SU-DHL-6 (cell line): ENCODE results near the gene SULT1C4.

Experiments
- H2AFZ ChIP-seq: fragments of 200-600 bp; sonication (generic); 2 replicates; pipeline ENCODE4 v1.6.1; 2014; ENCODE audit warnings: low read depth, mild to moderate bottlenecking, moderate library complexity, mixed read lengths, antibody characterized with exemption, low read length; ENCODE audit not compliant: severe bottlenecking
- H3F3A ChIP-seq: fragments of 200-600 bp; shearing (Covaris generic); 2 replicates; pipeline ENCODE4 v1.6.0; 2016; ENCODE audit warnings: antibody characterized with exemption, mild to moderate bottlenecking; ENCODE audit not compliant: insufficient read depth
- H3K27ac ChIP-seq: fragments of 200-600 bp; sonication (generic); 2 replicates; pipeline ENCODE4 v1.5.1; 2016; ENCODE audit warnings: low read depth, mild to moderate bottlenecking, low read length, moderate library complexity, mixed read lengths
- H3K27me3 ChIP-seq: fragments of 200-600 bp; sonication (generic), shearing (Covaris generic); 2 replicates; pipeline ENCODE4 v1.6.0; 2014; ENCODE audit warnings: mild to moderate bottlenecking, low read length
- H3K36me3 ChIP-seq: fragments of 200-600 bp; sonication (generic); 2 replicates; pipeline ENCODE4 v1.6.1; 2014; ENCODE audit warnings: mild to moderate bottlenecking, low read length, mixed read lengths
- H3K4me2 ChIP-seq: fragments of 300-600, 200-600 bp; shearing (Covaris generic), sonication (generic); 2 replicates; pipeline ENCODE4 v1.6.0; 2014; ENCODE audit warnings: low read length, low read depth, mild to moderate bottlenecking; ENCODE audit not compliant: poor library complexity, severe bottlenecking
- H3K4me3 ChIP-seq: fragments of 200-600 bp; sonication (generic); 2 replicates; pipeline ENCODE4 v1.5.1; 2014; ENCODE audit warnings: antibody characterized with exemption, low read length, mild to moderate bottlenecking, mixed read lengths; ENCODE audit not compliant: insufficient read depth, poor library complexity, severe bottlenecking
- H3K79me2 ChIP-seq: fragments of 200-600 bp; sonication (generic); 2 replicates; pipeline ENCODE4 v1.6.1; 2014; ENCODE audit warnings: mild to moderate bottlenecking, low read length, moderate library complexity; ENCODE audit not compliant: insufficient read depth
- H3K9ac ChIP-seq: fragments of 200-600 bp; sonication (generic); 2 replicates; pipeline ENCODE4 v1.7.0; 2014; ENCODE audit warnings: mild to moderate bottlenecking, low read length
- H3K9me2 ChIP-seq: fragments of 200-600 bp; sonication (generic); replicated peaks from 2 replicates; pipeline ENCODE4 v1.6.1; 2014; ENCODE audit warnings: low read length; ENCODE audit not compliant: insufficient read depth
- H3K9me3 ChIP-seq: fragments of 200-600 bp; sonication (generic); 2 replicates; pipeline ENCODE4 v1.6.1; 2014; ENCODE audit warnings: low read length, mixed read lengths; ENCODE audit not compliant: insufficient read depth
- H4K20me1 ChIP-seq: fragments of 200-600 bp; sonication (generic); 2 replicates; pipeline ENCODE4 v1.6.1; 2014; ENCODE audit warnings: low read depth, mild to moderate bottlenecking, antibody characterized with exemption, low read length, moderate library complexity, mixed read lengths
- EZH2phosphoT487 ChIP-seq: fragments of 200-600 bp; sonication (generic), shearing (Covaris generic); conservative IDR thresholded peaks from 2 replicates; pipeline ENCODE4 v1.6.1; 2018; ENCODE audit warnings: mild to moderate bottlenecking, antibody characterized with exemption, low read length, moderate library complexity, mixed read lengths
- TF ChIP-seq, protein P1 (sequence below): fragments of 200-600 bp; sonication (generic); IDR thresholded peaks from one replicate; pipeline ENCODE4 v1.5.1; 2017; ENCODE audit warnings: antibody characterized with exemption, mild to moderate bottlenecking, low read length, moderate library complexity; ENCODE audit not compliant: insufficient read depth, poor library complexity, severe bottlenecking

SULT1C4 gene

DNA sequence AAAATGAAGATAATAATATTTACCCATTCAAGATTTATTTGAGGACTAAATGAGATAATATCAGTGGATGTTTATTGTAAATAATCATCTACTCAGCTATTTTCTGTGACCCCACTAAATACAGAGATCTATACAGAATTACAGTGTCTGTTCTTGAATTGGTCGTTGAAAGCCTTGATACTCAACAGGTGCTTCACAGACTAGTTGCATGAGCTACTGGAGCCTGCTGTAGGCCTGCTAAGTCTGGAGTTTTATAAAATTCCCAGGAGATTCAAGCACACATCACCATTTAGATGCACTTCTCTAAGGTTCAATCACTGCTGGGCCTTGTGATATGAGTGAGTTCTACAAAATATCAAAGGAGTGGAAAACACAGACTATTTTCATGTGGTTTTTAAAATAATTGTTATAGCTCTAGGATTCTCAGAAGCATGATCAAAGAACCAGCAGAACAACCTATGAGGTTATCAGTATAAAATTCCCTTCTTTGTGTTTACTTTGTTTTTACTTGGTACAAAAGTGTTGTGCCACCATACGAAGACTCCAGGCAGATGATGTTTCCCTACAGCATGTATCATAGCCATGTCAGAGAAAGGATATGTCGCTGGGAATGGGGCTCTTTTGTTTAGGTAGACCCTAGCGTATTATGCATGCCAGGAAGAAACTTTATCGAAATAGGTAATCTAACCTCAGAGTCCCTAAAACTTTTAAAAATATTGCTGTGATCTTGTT, 7.1 kb downstream of the SULT1C4 start:
- Histone ChIP-seq H3K27me3 (no peaks in the 10 kb centered on the region), H3K9me3 (no peaks in the 10 kb centered on the region), H3F3A (no peaks in the 10 kb centered on the region), H3K27ac (no peak overlapping the region), H3K9me2 (no peaks in the 10 kb centered on the region), H3K79me2 (no peaks in the 10 kb centered on the region), H3K9ac (no peak overlapping the region), H3K4me3 (no peak overlapping the region), H4K20me1 (no peaks in the 10 kb centered on the region), H2AFZ (no peak overlapping the region), H3K36me3 (no peaks in the 10 kb centered on the region), H3K4me2 (no peak overlapping the region)
- TF ChIP-seq, protein P1, sequence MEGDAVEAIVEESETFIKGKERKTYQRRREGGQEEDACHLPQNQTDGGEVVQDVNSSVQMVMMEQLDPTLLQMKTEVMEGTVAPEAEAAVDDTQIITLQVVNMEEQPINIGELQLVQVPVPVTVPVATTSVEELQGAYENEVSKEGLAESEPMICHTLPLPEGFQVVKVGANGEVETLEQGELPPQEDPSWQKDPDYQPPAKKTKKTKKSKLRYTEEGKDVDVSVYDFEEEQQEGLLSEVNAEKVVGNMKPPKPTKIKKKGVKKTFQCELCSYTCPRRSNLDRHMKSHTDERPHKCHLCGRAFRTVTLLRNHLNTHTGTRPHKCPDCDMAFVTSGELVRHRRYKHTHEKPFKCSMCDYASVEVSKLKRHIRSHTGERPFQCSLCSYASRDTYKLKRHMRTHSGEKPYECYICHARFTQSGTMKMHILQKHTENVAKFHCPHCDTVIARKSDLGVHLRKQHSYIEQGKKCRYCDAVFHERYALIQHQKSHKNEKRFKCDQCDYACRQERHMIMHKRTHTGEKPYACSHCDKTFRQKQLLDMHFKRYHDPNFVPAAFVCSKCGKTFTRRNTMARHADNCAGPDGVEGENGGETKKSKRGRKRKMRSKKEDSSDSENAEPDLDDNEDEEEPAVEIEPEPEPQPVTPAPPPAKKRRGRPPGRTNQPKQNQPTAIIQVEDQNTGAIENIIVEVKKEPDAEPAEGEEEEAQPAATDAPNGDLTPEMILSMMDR = no peak
- TF ChIP-seq EZH2phosphoT487 = no peak

DNA sequence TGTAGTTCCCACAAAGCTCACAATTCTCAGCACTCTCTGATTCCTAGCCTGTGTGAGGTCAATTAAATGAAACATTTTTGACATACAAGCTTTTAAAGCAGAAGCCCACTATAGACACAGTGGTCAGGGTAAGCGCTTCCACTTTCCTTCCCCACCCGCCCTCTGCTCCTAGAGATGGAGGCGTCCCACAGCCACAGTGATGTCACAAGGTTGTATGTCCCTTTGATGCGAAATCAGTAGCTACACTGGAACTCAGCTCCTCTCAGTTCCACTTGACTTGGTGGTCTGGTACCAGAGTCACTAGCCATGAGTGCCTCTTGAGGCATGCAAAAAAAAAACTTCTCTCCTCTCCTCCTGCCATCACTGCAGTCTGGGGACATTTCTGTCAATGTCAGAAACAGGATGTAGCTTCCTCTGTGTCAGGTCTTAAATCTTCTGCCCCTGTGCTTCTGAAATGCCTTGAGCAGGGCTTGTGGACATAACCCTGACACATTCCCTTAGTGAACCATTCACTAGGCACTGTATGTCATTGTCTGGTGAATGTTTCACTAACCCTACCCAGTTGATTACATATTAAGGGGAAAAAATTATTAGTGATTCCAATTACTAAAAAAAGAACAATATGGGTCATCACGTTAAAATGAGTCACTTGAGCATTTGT, 7.8 kb downstream of the SULT1C4 start:
- no peak overlapping the region for H3K4me3 ChIP-seq
- H3K79me2 ChIP-seq = no peaks in the 10 kb centered on the region
- no peaks in the 10 kb centered on the region for H3K9me3 ChIP-seq
- no peaks in the 10 kb centered on the region for H3K27me3 ChIP-seq
- H3F3A ChIP-seq = no peaks in the 10 kb centered on the region
- no peaks in the 10 kb centered on the region for H4K20me1 ChIP-seq
- TF ChIP-seq, protein P1 = no peak
- H3K4me2 ChIP-seq = no peak overlapping the region
- H3K9me2 ChIP-seq = no peaks in the 10 kb centered on the region
- H3K9ac ChIP-seq = no peak overlapping the region
- H2AFZ ChIP-seq = no peak overlapping the region
- no peak overlapping the region for H3K27ac ChIP-seq
- H3K36me3 ChIP-seq = no peaks in the 10 kb centered on the region

DNA sequence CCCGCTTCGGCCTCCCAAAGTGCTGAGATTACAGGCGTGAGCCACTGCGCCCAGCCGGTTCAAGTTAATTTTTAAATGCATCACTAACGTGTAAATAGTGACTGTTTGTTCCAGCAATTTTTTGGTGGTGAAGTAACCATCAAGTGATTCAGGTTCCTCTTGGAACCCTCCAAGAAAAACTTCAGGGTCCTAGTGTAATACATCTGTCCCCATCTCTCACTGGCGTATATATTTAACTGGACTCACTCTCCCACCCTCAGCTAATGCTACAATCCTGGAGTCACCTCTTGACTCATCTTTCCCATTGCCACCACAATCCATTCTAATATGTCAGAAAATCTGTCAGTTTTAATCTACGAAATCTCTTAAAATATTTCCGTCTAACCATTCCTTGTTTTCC, 10.3 kb downstream of the SULT1C4 start:
- Histone ChIP-seq H3K36me3 (no peaks in the 10 kb centered on the region; the same call in 1 of the 2 replicates), H3K79me2 (no peaks in the 10 kb centered on the region), H3K9me3 (no peaks in the 10 kb centered on the region), H3K9ac (no peak overlapping the region), H3K27me3 (no peaks in the 10 kb centered on the region), H3K27ac (no peak overlapping the region), H4K20me1 (no peaks in the 10 kb centered on the region), H3K4me3 (no peak overlapping the region), H3K4me2 (no peak overlapping the region), H3K9me2 (no peaks in the 10 kb centered on the region), H3F3A (no peaks in the 10 kb centered on the region), H2AFZ (no peak overlapping the region)
- TF ChIP-seq, protein P1 = no peak
- TF ChIP-seq EZH2phosphoT487 = no peak
